Lower lobe of right lung (tissue), 2 donors: ENCODE data around the gene VEGFC. TPM values are rescaled to one million over a fixed set of nuclear protein-coding genes. Genes with fewer than 3 reads are reported as not detected.

Experiments used
- ATAC-seq, 2 donors: fragments of 200-7000 bp; cut with Tn5 transposase; one replicate each; pipeline ENCODE4 v1.9.1; 2020 to 2022; ENCODE audit warnings: mild to moderate bottlenecking in 2 of 2, moderate library complexity in 2 of 2
- DNase-seq: peaks from one replicate; pipeline ENCODE4 v3.0.0-alpha.2; 2020
- H3K27ac ChIP-seq: fragments of 200-600 bp; one replicate; pipeline ENCODE4 v1.8.0; 2022
- H3K27me3 ChIP-seq: fragments of 200-600 bp; one replicate; pipeline ENCODE4 v1.8.0; 2022; ENCODE audit warnings: low read depth
- H3K36me3 ChIP-seq: fragments of 200-600 bp; one replicate; pipeline ENCODE4 v1.8.0; 2022; ENCODE audit warnings: mild to moderate bottlenecking
- H3K4me1 ChIP-seq: fragments of 200-600 bp; one replicate; pipeline ENCODE4 v1.8.0; 2022
- H3K4me3 ChIP-seq: fragments of 200-600 bp; one replicate; pipeline ENCODE4 v1.8.0; 2022; ENCODE audit warnings: mild to moderate bottlenecking
- H3K9me3 ChIP-seq: fragments of 200-600 bp; one replicate; pipeline ENCODE4 v1.8.0; 2022
- intact Hi-C: fragments of 100-400 bp; cut with DNase I; formaldehyde crosslinking; loops from one replicate; pipeline ENCODE4 v1.11.0; 2022
- total RNA-seq: library from RNA; stranded (reverse); fragmentation: NEBNext Ultra II Directional; extraction: Animal tissue kit (Norgen Biotek cat#: 25700); gene quantifications from one replicate; pipeline ENCODE4 v1.2.1, GENCODE V29; 2021
- TF ChIP-seq, protein P1 (sequence below): fragments of 200-600 bp; IDR thresholded peaks from one replicate; pipeline ENCODE4 v1.8.0; 2022; ENCODE audit warnings: antibody characterized with exemption, mild to moderate bottlenecking
- donor health status: DM: no; HTN: yes; CAD: no; lungs with severe emphysema.

The VEGFC gene
- total RNA-seq, 1 donor from 2014 or later, result 16.1 TPM

DNA sequence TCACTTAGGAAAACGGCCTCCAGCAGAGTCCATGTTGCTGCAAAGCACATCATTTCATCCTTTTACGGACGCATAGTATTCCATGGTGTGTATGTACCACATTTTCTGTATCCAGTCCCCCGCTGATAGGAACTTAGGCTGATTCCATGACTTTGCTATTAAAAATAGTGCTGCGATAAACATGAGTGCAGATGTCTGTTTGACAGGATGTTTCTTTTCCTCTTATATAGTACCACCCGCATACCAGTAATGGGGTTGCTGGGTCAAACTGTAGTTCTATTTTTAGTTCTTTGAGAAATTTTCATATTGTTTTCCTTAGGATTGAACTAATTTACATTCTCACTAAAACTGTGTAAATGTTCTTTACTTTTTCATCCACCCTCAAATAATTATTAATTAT lies 50.5 kb downstream of the VEGFC start:
- DNase-seq (no peak), ATAC-seq (no peak)
- intact Hi-C loops, result no loop called here
- Histone ChIP-seq H3K27ac (no peak overlapping the region), H3K36me3 (no peaks in the 10 kb centered on the region), H3K4me3 (no peak overlapping the region), H3K4me1 (no peaks in the 10 kb centered on the region), H3K9me3 (no peaks in the 10 kb centered on the region), H3K27me3 (no peaks in the 10 kb centered on the region)
- TF ChIP-seq, protein P1, sequence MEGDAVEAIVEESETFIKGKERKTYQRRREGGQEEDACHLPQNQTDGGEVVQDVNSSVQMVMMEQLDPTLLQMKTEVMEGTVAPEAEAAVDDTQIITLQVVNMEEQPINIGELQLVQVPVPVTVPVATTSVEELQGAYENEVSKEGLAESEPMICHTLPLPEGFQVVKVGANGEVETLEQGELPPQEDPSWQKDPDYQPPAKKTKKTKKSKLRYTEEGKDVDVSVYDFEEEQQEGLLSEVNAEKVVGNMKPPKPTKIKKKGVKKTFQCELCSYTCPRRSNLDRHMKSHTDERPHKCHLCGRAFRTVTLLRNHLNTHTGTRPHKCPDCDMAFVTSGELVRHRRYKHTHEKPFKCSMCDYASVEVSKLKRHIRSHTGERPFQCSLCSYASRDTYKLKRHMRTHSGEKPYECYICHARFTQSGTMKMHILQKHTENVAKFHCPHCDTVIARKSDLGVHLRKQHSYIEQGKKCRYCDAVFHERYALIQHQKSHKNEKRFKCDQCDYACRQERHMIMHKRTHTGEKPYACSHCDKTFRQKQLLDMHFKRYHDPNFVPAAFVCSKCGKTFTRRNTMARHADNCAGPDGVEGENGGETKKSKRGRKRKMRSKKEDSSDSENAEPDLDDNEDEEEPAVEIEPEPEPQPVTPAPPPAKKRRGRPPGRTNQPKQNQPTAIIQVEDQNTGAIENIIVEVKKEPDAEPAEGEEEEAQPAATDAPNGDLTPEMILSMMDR, result no peak

DNA sequence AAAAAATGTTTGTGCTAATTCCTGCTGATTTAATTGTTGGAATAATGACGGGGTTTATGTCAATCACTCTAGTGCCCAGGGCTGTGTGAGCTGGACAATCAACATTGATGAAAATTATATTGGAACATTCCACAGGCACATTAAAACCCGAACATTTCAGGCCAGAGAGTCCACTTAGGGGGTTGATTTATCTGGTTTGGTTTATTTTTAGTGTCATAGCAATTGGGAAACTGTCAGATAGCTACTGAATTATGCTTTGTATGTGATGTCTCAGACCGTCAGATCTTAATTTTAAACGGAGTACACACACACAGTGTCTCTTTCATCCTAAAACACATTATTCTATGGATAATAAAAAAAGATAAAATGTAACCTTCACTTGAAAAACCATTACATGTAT lies 51.5 kb downstream of the VEGFC start:
- no peaks in the 10 kb centered on the region for H3K36me3 ChIP-seq
- DNase-seq, result no peak
- H3K4me3 ChIP-seq, result no peak overlapping the region
- ATAC-seq, result no peak
- no peak overlapping the region for H3K27ac ChIP-seq
- H3K9me3 ChIP-seq, result no peaks in the 10 kb centered on the region
- TF ChIP-seq, protein P1, result no peak
- no peaks in the 10 kb centered on the region for H3K4me1 ChIP-seq
- H3K27me3 ChIP-seq, result no peaks in the 10 kb centered on the region
- intact Hi-C loops, result no loop called here

DNA sequence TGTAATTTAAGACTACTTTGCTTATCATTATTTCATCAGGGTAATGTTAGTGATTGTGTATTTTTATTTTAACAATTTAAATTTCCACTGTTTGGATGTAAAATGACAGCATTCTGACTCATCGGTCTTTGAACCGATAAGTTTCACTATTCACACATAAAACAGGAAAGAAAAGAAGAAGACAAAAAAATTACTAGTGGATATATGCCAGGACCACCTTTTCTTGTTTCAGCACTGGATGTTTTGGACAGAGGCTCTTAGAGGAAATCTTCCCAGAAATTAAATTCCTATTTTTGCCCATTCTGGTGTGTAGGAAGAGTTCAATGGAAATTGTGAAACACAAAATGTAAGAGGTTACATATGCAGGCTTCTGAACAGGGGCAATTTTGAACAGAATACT lies 57.4 kb downstream of the VEGFC start:
- Histone ChIP-seq H3K9me3 (no peaks in the 10 kb centered on the region), H3K27me3 (no peaks in the 10 kb centered on the region), H3K27ac (no peak overlapping the region), H3K36me3 (no peaks in the 10 kb centered on the region), H3K4me1 (no peaks in the 10 kb centered on the region), H3K4me3 (no peak overlapping the region)
- no peak for ATAC-seq
- intact Hi-C loops, result no loop called here
- TF ChIP-seq, protein P1, result no peak
- DNase-seq, result no peak

DNA sequence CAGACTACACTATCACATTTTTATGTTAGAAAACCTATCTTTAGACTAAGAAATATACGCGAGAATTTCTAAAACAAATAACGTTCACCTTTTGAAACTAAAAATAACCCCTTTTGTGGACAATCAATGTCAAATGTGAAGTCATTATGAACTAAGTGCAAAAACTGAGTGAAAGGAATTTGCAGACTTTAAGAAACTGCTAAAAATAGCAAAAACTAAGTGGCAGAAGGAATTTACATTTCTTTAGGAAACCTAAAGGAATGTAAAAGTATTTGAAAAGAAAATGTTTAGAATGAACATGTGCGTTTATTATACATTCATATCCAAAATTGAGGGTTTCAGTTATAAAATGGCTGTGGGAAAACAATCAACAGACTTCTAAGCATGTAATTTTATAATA lies 58.3 kb downstream of the VEGFC start:
- Histone ChIP-seq H3K36me3 (no peaks in the 10 kb centered on the region), H3K9me3 (no peaks in the 10 kb centered on the region), H3K27me3 (no peaks in the 10 kb centered on the region), H3K27ac (no peak overlapping the region), H3K4me3 (no peak overlapping the region), H3K4me1 (no peaks in the 10 kb centered on the region)
- TF ChIP-seq, protein P1, result no peak
- intact Hi-C loops, result no loop called here
- ATAC-seq (no peak), DNase-seq (no peak)

DNA sequence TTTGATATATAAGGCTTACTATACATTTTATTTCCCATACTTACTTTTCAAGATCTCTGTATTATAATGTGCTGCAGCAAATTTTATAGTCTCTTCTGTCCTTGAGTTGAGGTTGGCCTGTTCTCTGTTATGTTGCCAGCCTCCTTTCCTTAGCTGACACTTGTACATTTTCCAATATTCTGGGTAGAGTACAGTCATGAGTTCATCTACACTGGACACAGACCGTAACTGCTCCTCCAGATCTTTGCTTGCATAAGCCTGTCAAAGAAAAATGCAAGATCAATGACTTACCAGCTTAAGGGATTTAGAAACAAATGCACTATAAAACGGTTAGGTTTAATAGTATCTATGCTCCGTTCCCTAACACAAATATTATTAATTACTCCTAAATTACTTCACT lies 63.2 kb downstream of the VEGFC start:
- intact Hi-C loops, result no loop called here
- TF ChIP-seq, protein P1, result no peak
- Histone ChIP-seq H3K9me3 (no peaks in the 10 kb centered on the region), H3K27ac (no peak overlapping the region), H3K4me1 (peaks cover 5% of the 10 kb centered on the region), H3K36me3 (no peaks in the 10 kb centered on the region), H3K4me3 (no peak overlapping the region), H3K27me3 (no peaks in the 10 kb centered on the region)
- ATAC-seq (no peak), DNase-seq (no peak)

DNA sequence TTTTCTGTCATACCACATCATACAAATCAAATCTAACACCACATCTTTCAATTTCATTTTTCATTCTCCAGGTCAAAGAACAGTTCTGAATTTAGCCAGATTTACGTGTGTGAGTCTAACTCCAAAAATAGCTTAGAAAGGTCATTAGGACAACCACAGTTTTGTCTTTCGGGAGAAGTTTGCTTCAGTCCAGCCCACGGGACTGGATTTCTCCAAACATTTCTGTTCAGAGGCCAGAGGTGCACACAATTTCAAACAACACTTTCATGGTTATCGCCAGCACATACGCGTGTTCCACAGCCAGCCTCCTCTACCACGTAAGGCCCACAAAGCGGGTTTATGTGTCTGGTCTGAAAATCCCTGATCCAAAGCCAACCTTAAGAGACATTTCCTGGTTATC lies 65.9 kb downstream of the VEGFC start:
- H3K27me3 ChIP-seq, result no peaks in the 10 kb centered on the region
- intact Hi-C loops, result no loop called here
- no peak overlapping the region for H3K27ac ChIP-seq
- ATAC-seq (peak in 1 of 2 donors; percentile 29), DNase-seq (no peak)
- peaks cover 5% of the 10 kb centered on the region for H3K4me1 ChIP-seq
- TF ChIP-seq, protein P1, result no peak
- no peaks in the 10 kb centered on the region for H3K9me3 ChIP-seq
- H3K4me3 ChIP-seq, result no peak overlapping the region
- no peaks in the 10 kb centered on the region for H3K36me3 ChIP-seq
